ENCODE results near the gene STAB2.

Gene STAB2

DNA sequence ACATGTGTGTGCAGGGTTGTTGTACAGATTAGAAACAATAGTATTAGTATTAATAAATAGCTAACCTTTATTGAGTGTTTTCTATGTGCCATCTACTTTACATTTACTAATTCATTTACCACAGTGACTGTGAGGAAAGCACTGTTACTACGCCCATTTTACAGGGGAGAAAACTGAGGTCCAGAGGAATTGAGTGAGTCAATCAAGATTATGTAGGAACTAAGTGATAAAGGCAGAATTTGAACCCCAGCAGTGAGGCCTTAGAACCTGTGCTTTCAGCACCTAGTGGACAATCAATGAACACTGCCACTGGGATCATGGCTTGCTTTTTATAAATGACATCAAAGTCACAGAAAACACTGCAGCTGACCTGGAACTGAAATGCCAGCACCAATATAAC, 225.7 kb downstream of the STAB2 start:
- DNase-seq = no peak

DNA sequence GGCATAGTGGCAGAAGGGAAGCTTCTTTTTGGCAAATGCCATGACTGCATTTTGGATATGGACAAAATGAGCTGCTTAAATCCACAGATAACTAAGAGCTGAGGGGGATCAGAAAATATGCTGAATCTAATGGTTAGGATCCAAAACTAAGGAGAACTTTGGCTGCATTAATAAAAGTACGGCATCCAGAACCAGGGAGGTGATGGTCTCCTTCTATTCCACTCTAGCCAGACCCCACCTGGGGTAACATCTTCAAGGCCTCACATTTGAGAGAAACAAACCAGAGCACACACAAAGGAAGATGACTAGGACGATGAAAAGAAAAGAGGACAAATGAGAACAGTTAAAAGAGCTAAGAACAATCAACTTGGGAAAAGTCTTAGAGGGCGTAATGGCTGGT, 226.4 kb downstream of the STAB2 start:
- no peak for DNase-seq

DNA sequence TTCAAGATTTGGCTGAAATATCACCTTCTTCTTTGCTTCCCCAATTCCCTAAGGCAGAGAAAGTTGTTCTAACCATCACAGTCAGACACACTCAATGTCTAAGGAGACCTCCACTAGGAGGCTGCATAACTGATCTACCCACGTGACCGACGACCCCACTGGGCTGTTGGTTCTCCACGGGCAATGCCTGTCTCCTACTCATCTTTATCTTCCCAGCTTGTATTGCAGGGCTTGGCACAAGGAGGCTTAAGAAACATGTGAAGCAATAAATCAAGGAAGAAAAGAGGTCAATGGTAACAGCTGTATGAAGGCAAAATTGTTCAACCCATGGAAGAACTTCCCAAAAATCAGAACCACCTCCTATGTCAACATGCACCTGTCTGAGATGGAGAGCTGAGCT, 226.9 kb downstream of the STAB2 start:
- DNase-seq = no peak

DNA sequence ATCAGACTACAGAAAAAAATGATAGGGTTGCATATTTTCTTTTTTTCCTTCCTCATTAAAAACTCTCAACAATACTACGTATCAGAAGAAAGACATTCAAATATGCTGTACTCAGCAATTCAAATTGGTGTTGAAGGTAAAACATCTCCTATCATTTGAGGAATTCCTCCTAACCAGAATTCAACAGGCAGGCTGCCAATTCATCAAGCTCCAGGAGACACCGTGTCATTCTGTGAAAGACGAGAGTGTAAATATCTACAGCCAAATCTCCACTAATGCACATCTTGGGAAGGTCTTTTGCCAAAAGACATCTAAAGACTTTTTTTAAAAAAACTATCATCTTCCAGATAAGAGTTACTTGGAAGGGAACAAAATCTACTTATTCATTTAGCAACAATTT, 227.4 kb downstream of the STAB2 start:
- no peak for DNase-seq

Measured in SHP77 treated with DMSO at 0.1 percent for 48 hours (cell line).